CD4-positive, CD25-positive, alpha-beta regulatory T cell (primary cell): ENCODE data around the gene C10orf71. TPM values are rescaled to one million over a fixed set of nuclear protein-coding genes. Genes with fewer than 3 reads are reported as not detected.

Source experiments
- ATAC-seq, 2 donors: fragments of 150-1000 bp; cut with Tn5 transposase; one replicate each; pipeline ENCODE4 v1.10.0; 2021; ENCODE audit warnings: low read depth in 2 of 2, moderate number of reproducible peaks in 2 of 2, moderate library complexity in 1 of 2
- DNase-seq, 3 donors: peaks; one replicate each; pipeline versions ENCODE4 v3.0.0 to v3.0.0-alpha.2; 2012 to 2022; ENCODE audit warnings: mixed read lengths in 1 of 3
- H3K27ac ChIP-seq: one replicate; pipeline ENCODE4 v1.7.0; 2013; ENCODE audit warnings: mild to moderate bottlenecking, low read length; ENCODE audit not compliant: insufficient read depth, poor library complexity, severe bottlenecking
- H3K27me3 ChIP-seq: one replicate; pipeline ENCODE4 v1.7.0; 2013; ENCODE audit warnings: low read length; ENCODE audit not compliant: control insufficient read depth, insufficient read depth
- H3K36me3 ChIP-seq: one replicate; pipeline ENCODE4 v1.7.0; 2013; ENCODE audit warnings: mild to moderate bottlenecking, low read length, moderate library complexity; ENCODE audit not compliant: control insufficient read depth, insufficient read depth
- H3K4me1 ChIP-seq: 2 replicates; pipeline ENCODE4 v1.7.0; 2013; ENCODE audit warnings: mild to moderate bottlenecking, low read length; ENCODE audit not compliant: insufficient read depth, control insufficient read depth, poor library complexity, severe bottlenecking
- H3K4me3 ChIP-seq: one replicate; pipeline ENCODE4 v1.7.0; 2013; ENCODE audit warnings: low read depth, mild to moderate bottlenecking, low read length, moderate library complexity
- H3K9me3 ChIP-seq, 2 experiments: 1 replicate in 1 of 2; 2 replicates in 1 of 2; pipeline ENCODE4 v1.7.0; 2013; ENCODE audit warnings: low read length in 2 of 2, mild to moderate bottlenecking in 1 of 2, moderate library complexity in 1 of 2; ENCODE audit not compliant: control insufficient read depth in 2 of 2
- H3K27ac Mint-ChIP-seq, 3 donors: one replicate each; pipeline ENCODE4 v1.8.0; 2020 to 2022; ENCODE audit warnings: mild to moderate bottlenecking in 3 of 3, mixed read lengths in 3 of 3, moderate library complexity in 2 of 3
- H3K27me3 Mint-ChIP-seq: one replicate; pipeline ENCODE4 v1.8.0; 2022; ENCODE audit warnings: mild to moderate bottlenecking, mixed read lengths
- H3K36me3 Mint-ChIP-seq: one replicate; pipeline ENCODE4 v1.8.0; 2020; ENCODE audit warnings: mixed read lengths
- H3K4me1 Mint-ChIP-seq, 4 donors: one replicate each; pipeline ENCODE4 v1.8.0; 2020 to 2022; ENCODE audit warnings: mixed read lengths in 4 of 4, mild to moderate bottlenecking in 1 of 4
- H3K4me3 Mint-ChIP-seq, 4 donors: one replicate each; pipeline ENCODE4 v1.8.0; 2020 to 2022; ENCODE audit warnings: mild to moderate bottlenecking in 4 of 4, mixed read lengths in 4 of 4, moderate library complexity in 3 of 4
- H3K9me3 Mint-ChIP-seq, 7 donors: one replicate each; pipeline ENCODE4 v1.8.0; 2020 to 2022; ENCODE audit warnings: mixed read lengths in 7 of 7, mild to moderate bottlenecking in 3 of 7, moderate library complexity in 2 of 7
- polyA plus RNA-seq, 4 donors: library from polyadenylated mRNA; unstranded; fragments of 300-500 nt; fragmentation: Illumina TruSeq; gene quantifications; one replicate each; pipeline ENCODE4 v1.2.3, GENCODE V29; 2021
- total RNA-seq: library from RNA; stranded (reverse); gene quantifications from one replicate; pipeline ENCODE4 v1.2.3, GENCODE V29; 2022

The C10orf71 gene
- total and polyA plus RNA-seq, 5 donors from 2014 or later, result not detected

GRCh38 chr10:49290607-49291006, 8.4 kb upstream of the C10orf71 start:
- Histone ChIP-seq H3K27ac (no peak overlapping the region), H3K36me3 (no peaks in the 10 kb centered on the region)
- peak overlapping the region in 1 of 3 donors; percentile 9 for H3K27ac Mint-ChIP-seq

GRCh38 chr10:49292565-49293207, 6.3 kb upstream of the C10orf71 start:
- ATAC-seq (no peak), DNase-seq (no peak)
- Histone ChIP-seq H3K4me3 (no peak overlapping the region), H3K27ac (no peak overlapping the region), H3K9me3 (no peaks in the 10 kb centered on the region), H3K4me1 (no peaks in the 10 kb centered on the region), H3K36me3 (no peaks in the 10 kb centered on the region), H3K27me3 (no peaks in the 10 kb centered on the region)
- Mint-ChIP-seq H3K36me3 (no peaks in the 10 kb centered on the region), H3K4me3 (no peak overlapping the region), H3K4me1 (no peaks in the 10 kb centered on the region), H3K27ac (no peak overlapping the region), H3K9me3 (no peaks in the 10 kb centered on the region), H3K27me3 (peaks cover 8% of the 10 kb centered on the region)

More at GRCh38 chr10:49290607-49291006, 8.4 kb upstream of the C10orf71 start:
- Histone ChIP-seq H3K9me3 (no peaks in the 10 kb centered on the region), H3K4me1 (no peaks in the 10 kb centered on the region), H3K4me3 (no peak overlapping the region), H3K27me3 (no peaks in the 10 kb centered on the region)
- ATAC-seq (no peak), DNase-seq (no peak)
- Mint-ChIP-seq H3K4me1 (no peaks in the 10 kb centered on the region), H3K36me3 (no peaks in the 10 kb centered on the region), H3K27me3 (peaks cover 8% of the 10 kb centered on the region), H3K9me3 (no peaks in the 10 kb centered on the region), H3K4me3 (no peak overlapping the region)

GRCh38 chr10:49293208-49293603, 5.8 kb upstream of the C10orf71 start:
- no peaks in the 10 kb centered on the region for H3K27me3 ChIP-seq
- peaks cover 8% of the 10 kb centered on the region for H3K27me3 Mint-ChIP-seq
- H3K9me3 ChIP-seq, result no peaks in the 10 kb centered on the region
- H3K36me3 Mint-ChIP-seq, result no peaks in the 10 kb centered on the region
- H3K4me3 ChIP-seq, result no peak overlapping the region
- DNase-seq (no peak), ATAC-seq (peak in 1 of 2 donors; percentile 22)
- no peak overlapping the region for H3K27ac Mint-ChIP-seq
- no peaks in the 10 kb centered on the region for H3K4me1 Mint-ChIP-seq
- no peaks in the 10 kb centered on the region for H3K4me1 ChIP-seq
- no peak overlapping the region for H3K4me3 Mint-ChIP-seq
- H3K36me3 ChIP-seq, result no peaks in the 10 kb centered on the region
- H3K9me3 Mint-ChIP-seq, result no peaks in the 10 kb centered on the region
- no peak overlapping the region for H3K27ac ChIP-seq

GRCh38 chr10:49294731-49295130, 4.2 kb upstream of the C10orf71 start:
- Histone ChIP-seq H3K4me3 (no peak overlapping the region), H3K4me1 (no peaks in the 10 kb centered on the region), H3K27me3 (no peaks in the 10 kb centered on the region), H3K36me3 (no peaks in the 10 kb centered on the region), H3K9me3 (no peaks in the 10 kb centered on the region), H3K27ac (no peak overlapping the region)
- ATAC-seq (no peak), DNase-seq (no peak)
- no peaks in the 10 kb centered on the region for H3K9me3 Mint-ChIP-seq
- peaks cover 5% of the 10 kb centered on the region for H3K27me3 Mint-ChIP-seq
- H3K36me3 Mint-ChIP-seq, result no peaks in the 10 kb centered on the region
- H3K27ac Mint-ChIP-seq, result no peak overlapping the region
- H3K4me1 Mint-ChIP-seq, result no peaks in the 10 kb centered on the region
- no peak overlapping the region for H3K4me3 Mint-ChIP-seq

- H3K27me3 Mint-ChIP-seq, result peaks cover 4% of the 10 kb centered on the region
- no peak overlapping the region for H3K4me3 ChIP-seq
- H3K4me3 Mint-ChIP-seq, result no peak overlapping the region
- H3K9me3 ChIP-seq, result no peaks in the 10 kb centered on the region
- no peaks in the 10 kb centered on the region for H3K4me1 ChIP-seq
- H3K27ac ChIP-seq, result no peak overlapping the region
- no peak overlapping the region for H3K27ac Mint-ChIP-seq
- H3K36me3 ChIP-seq, result no peaks in the 10 kb centered on the region
- ATAC-seq (no peak), DNase-seq (no peak)
- H3K27me3 ChIP-seq, result no peaks in the 10 kb centered on the region
- H3K4me1 Mint-ChIP-seq, result no peaks in the 10 kb centered on the region
- H3K9me3 Mint-ChIP-seq, result no peaks in the 10 kb centered on the region
- no peaks in the 10 kb centered on the region for H3K36me3 Mint-ChIP-seq
These were observed 3.7 kb upstream of the C10orf71 start for GRCh38 chr10:49295297-49295696.

- H3K27me3 ChIP-seq, result no peaks in the 10 kb centered on the region
- no peaks in the 10 kb centered on the region for H3K9me3 ChIP-seq
- Mint-ChIP-seq H3K9me3 (no peaks in the 10 kb centered on the region), H3K4me1 (no peaks in the 10 kb centered on the region), H3K27me3 (peaks cover 4% of the 10 kb centered on the region), H3K36me3 (no peaks in the 10 kb centered on the region), H3K4me3 (no peak overlapping the region), H3K27ac (no peak overlapping the region)
- no peak for DNase-seq
- no peak overlapping the region for H3K27ac ChIP-seq
- no peaks in the 10 kb centered on the region for H3K4me1 ChIP-seq
- no peaks in the 10 kb centered on the region for H3K36me3 ChIP-seq
- H3K4me3 ChIP-seq, result no peak overlapping the region
- no peak for ATAC-seq
These were observed 2.6 kb upstream of the C10orf71 start for GRCh38 chr10:49296382-49296781.

GRCh38 chr10:49296836-49297235, 2.1 kb upstream of the C10orf71 start:
- H3K27me3 ChIP-seq, result no peaks in the 10 kb centered on the region
- no peaks in the 10 kb centered on the region for H3K36me3 ChIP-seq
- ATAC-seq (no peak), DNase-seq (no peak)
- no peaks in the 10 kb centered on the region for H3K9me3 ChIP-seq
- H3K27ac ChIP-seq, result no peak overlapping the region
- H3K27me3 Mint-ChIP-seq, result peaks cover 4% of the 10 kb centered on the region
- no peak overlapping the region for H3K27ac Mint-ChIP-seq
- H3K36me3 Mint-ChIP-seq, result no peaks in the 10 kb centered on the region
- H3K9me3 Mint-ChIP-seq, result no peaks in the 10 kb centered on the region
- H3K4me3 Mint-ChIP-seq, result no peak overlapping the region
- no peaks in the 10 kb centered on the region for H3K4me1 Mint-ChIP-seq
- H3K4me3 ChIP-seq, result no peak overlapping the region
- H3K4me1 ChIP-seq, result no peaks in the 10 kb centered on the region

GRCh38 chr10:49297818-49298670, 926 bp upstream of the C10orf71 start:
- Mint-ChIP-seq H3K27me3 (peaks cover 7% of the 10 kb centered on the region), H3K27ac (no peak overlapping the region), H3K4me3 (no peak overlapping the region), H3K4me1 (no peaks in the 10 kb centered on the region), H3K9me3 (no peaks in the 10 kb centered on the region), H3K36me3 (no peaks in the 10 kb centered on the region)
- Histone ChIP-seq H3K4me1 (no peaks in the 10 kb centered on the region), H3K36me3 (no peaks in the 10 kb centered on the region), H3K27ac (no peak overlapping the region), H3K9me3 (no peaks in the 10 kb centered on the region), H3K4me3 (no peak overlapping the region), H3K27me3 (no peaks in the 10 kb centered on the region)
- DNase-seq (no peak), ATAC-seq (no peak)
